Small intestine (tissue), 7 donors: Measurements from ENCODE around the gene RPL37A. TPM values are rescaled to one million over a fixed set of nuclear protein-coding genes. Genes with fewer than 3 reads are reported as not detected.

ENCODE experiments used
- DNase-seq, 2 donors: peaks; one replicate each; pipeline versions ENCODE4 v3.0.0 to v3.0.0-alpha.2; 2013
- FAIRE-seq: peaks from 2 replicates; lab custom pipeline; 2012; peaks lifted over from hg19 to GRCh38; lab: Jason Lieb, UNC
- H3K27ac ChIP-seq, 3 donors: one replicate each; pipeline ENCODE4 v1.5.1; 2013; ENCODE audit warnings: low read length in 2 of 3, mild to moderate bottlenecking in 2 of 3, control low read depth in 1 of 3, inconsistent platforms in 1 of 3, low read depth in 1 of 3, moderate library complexity in 1 of 3
- H3K27me3 ChIP-seq, 3 donors: one replicate each; pipeline ENCODE4 v1.6.1; 2013; ENCODE audit warnings: low read length in 3 of 3, inconsistent platforms in 1 of 3; ENCODE audit not compliant: control insufficient read depth in 3 of 3, insufficient read depth in 3 of 3
- H3K36me3 ChIP-seq, 3 donors: one replicate each; pipeline ENCODE4 v1.6.1; 2013; ENCODE audit warnings: low read length in 3 of 3, inconsistent platforms in 1 of 3, low read depth in 1 of 3, mild to moderate bottlenecking in 1 of 3, moderate library complexity in 1 of 3; ENCODE audit not compliant: control insufficient read depth in 3 of 3, insufficient read depth in 2 of 3
- H3K4me1 ChIP-seq, 3 donors: one replicate each; pipeline ENCODE4 v1.6.1; 2013; ENCODE audit warnings: low read length in 2 of 3, inconsistent platforms in 1 of 3, low read depth in 1 of 3, mild to moderate bottlenecking in 1 of 3, moderate library complexity in 1 of 3; ENCODE audit not compliant: control insufficient read depth in 3 of 3, insufficient read depth in 2 of 3
- H3K4me3 ChIP-seq, 3 donors: one replicate each; pipeline ENCODE4 v1.5.1; 2013; ENCODE audit warnings: low read length in 3 of 3, control low read depth in 1 of 3, inconsistent platforms in 1 of 3, low read depth in 1 of 3, mild to moderate bottlenecking in 1 of 3, moderate library complexity in 1 of 3
- H3K9me3 ChIP-seq, 2 donors: one replicate each; pipeline ENCODE4 v1.6.1; 2013; ENCODE audit warnings: low read depth in 1 of 2, low read length in 1 of 2; ENCODE audit not compliant: control insufficient read depth in 2 of 2, insufficient read depth in 1 of 2
- WGBS, 3 donors: extraction: QIAGEN DNeasy Blood & Tissue Kit; methylation state at CpG; one replicate each; pipeline ENCODE4 v1.1.7; 2013; 5-methylcytosine and 5-hydroxymethylcytosine counted together
- polyA plus RNA-seq, 4 donors: library from polyadenylated mRNA; stranded (reverse) in 3 of 4; unstranded in 1 of 4; fragments of 200-250 nt in 3 of 4; fragments of 120-200 nt in 1 of 4; gene quantifications; one replicate each; pipeline versions ENCODE4 v1.2.1 to v1.2.3, GENCODE V29; 2013
- donor health status: healthy with polysubstance abuse.
- donor health status: control.
- donor health status: control.
- donor health status: Bipolar disorder and iron deficiency.
- donor health status: healthy.

RPL37A gene
- polyA plus RNA-seq, 4 donors = 1,824 to 4,790 (median 3,519) TPM

- FAIRE-seq (no peak), DNase-seq (no peak)
- peaks cover 0 to 25% (median 2%) of the 10 kb centered on the region in 3 donors for H3K36me3 ChIP-seq
- H3K4me1 ChIP-seq = no peaks in the 10 kb centered on the region
- no peak overlapping the region for H3K4me3 ChIP-seq
- H3K9me3 ChIP-seq = no peaks in the 10 kb centered on the region
- no peaks in the 10 kb centered on the region for H3K27me3 ChIP-seq
- WGBS, 3 donors = 87 to 91% (median 90%) methylated on average over 5 of the region's 5 CpGs
- H3K27ac ChIP-seq = no peak overlapping the region
Observed at GRCh38 chr2:216465579-216466195, 33.0 kb upstream of the RPL37A start.

DNA sequence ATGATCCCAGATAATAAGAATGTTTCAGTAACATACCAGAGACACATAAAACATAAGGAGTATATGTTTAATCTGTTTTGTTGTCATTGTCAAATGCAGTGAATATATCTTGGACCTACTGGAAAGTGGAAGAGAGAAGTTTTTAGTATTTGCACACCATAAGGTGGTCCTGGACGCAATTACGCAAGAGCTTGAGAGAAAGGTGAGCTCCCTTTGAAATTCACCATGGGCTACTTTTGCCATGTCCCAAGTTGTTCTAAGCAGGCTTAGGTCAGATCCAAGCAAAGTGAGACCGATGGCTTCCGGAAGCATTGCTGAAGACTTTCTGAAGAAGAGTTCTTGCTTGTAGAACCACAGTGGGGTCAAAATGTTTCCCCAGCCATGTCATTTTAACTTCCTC is 30.8 kb upstream of the RPL37A start:
- no peak for DNase-seq
- peaks cover 0 to 29% (median 4%) of the 10 kb centered on the region in 3 donors for H3K36me3 ChIP-seq
- no peaks in the 10 kb centered on the region for H3K27me3 ChIP-seq
- no peaks in the 10 kb centered on the region for H3K9me3 ChIP-seq
- H3K27ac ChIP-seq = no peak overlapping the region
- H3K4me3 ChIP-seq = no peak overlapping the region
- FAIRE-seq = no peak
- H3K4me1 ChIP-seq = no peaks in the 10 kb centered on the region
- 96 to 99% (median 96%) methylated on average over 4 of the region's 4 CpGs for WGBS, 3 donors

DNA sequence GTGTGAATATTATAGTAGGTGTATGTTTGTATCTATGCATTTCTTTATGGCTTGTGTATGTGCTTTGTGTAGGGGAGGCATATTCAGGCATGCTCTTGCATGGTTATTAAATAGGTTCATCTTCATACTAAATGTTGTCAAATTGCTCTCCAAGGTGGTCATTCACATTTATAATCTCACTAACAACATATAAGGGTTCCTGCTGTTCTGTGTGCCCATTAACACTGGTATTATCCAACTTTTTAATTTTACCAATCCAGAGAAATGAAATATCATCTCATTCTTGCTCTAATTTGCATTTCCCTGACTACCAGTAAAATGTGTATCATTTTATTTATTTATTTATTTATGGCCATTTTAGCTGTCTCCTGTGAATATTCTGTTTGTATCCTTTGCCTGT is 29.0 kb upstream of the RPL37A start:
- no peaks in the 10 kb centered on the region for H3K27me3 ChIP-seq
- H3K4me1 ChIP-seq = no peaks in the 10 kb centered on the region
- H3K9me3 ChIP-seq = no peaks in the 10 kb centered on the region
- peaks cover 0 to 32% (median 4%) of the 10 kb centered on the region in 3 donors for H3K36me3 ChIP-seq
- no peak overlapping the region for H3K27ac ChIP-seq
- H3K4me3 ChIP-seq = no peak overlapping the region
- DNase-seq (no peak), FAIRE-seq (no peak)

- H3K36me3 ChIP-seq = peaks cover 1 to 42% (median 4%) of the 10 kb centered on the region in 3 donors
- no peak for DNase-seq
- no peaks in the 10 kb centered on the region for H3K27me3 ChIP-seq
- no peak overlapping the region for H3K4me3 ChIP-seq
- H3K27ac ChIP-seq = no peak overlapping the region
- FAIRE-seq = no peak
- H3K4me1 ChIP-seq = no peaks in the 10 kb centered on the region
- H3K9me3 ChIP-seq = no peaks in the 10 kb centered on the region
- WGBS, 3 donors = 89 to 98% (median 95%) methylated on average over 3 of the region's 3 CpGs
Observed at GRCh38 chr2:216473187-216473586, 25.5 kb upstream of the RPL37A start.

- H3K27me3 ChIP-seq = no peaks in the 10 kb centered on the region
- DNase-seq = no peak
- H3K36me3 ChIP-seq = peaks cover 4 to 50% (median 6%) of the 10 kb centered on the region in 3 donors
- FAIRE-seq = no peak
- no peak overlapping the region for H3K4me3 ChIP-seq
- WGBS, 3 donors = 74 to 91% (median 79%) methylated on average over 12 of the region's 12 CpGs
- no peak overlapping the region for H3K27ac ChIP-seq
- H3K9me3 ChIP-seq = no peaks in the 10 kb centered on the region
- H3K4me1 ChIP-seq = no peaks in the 10 kb centered on the region
Observed at GRCh38 chr2:216474925-216475670, 23.5 kb upstream of the RPL37A start.

- H3K9me3 ChIP-seq = no peaks in the 10 kb centered on the region
- no peak overlapping the region for H3K4me3 ChIP-seq
- H3K4me1 ChIP-seq = no peaks in the 10 kb centered on the region
- H3K27ac ChIP-seq = no peak overlapping the region
- H3K36me3 ChIP-seq = peaks cover 7 to 49% (median 8%) of the 10 kb centered on the region in 3 donors
- WGBS, 3 donors = 92 to 96% (median 93%) methylated on average over 6 of the region's 6 CpGs
- no peak for FAIRE-seq
- no peaks in the 10 kb centered on the region for H3K27me3 ChIP-seq
- no peak for DNase-seq
Observed at GRCh38 chr2:216475767-216476166, 22.9 kb upstream of the RPL37A start.

DNA sequence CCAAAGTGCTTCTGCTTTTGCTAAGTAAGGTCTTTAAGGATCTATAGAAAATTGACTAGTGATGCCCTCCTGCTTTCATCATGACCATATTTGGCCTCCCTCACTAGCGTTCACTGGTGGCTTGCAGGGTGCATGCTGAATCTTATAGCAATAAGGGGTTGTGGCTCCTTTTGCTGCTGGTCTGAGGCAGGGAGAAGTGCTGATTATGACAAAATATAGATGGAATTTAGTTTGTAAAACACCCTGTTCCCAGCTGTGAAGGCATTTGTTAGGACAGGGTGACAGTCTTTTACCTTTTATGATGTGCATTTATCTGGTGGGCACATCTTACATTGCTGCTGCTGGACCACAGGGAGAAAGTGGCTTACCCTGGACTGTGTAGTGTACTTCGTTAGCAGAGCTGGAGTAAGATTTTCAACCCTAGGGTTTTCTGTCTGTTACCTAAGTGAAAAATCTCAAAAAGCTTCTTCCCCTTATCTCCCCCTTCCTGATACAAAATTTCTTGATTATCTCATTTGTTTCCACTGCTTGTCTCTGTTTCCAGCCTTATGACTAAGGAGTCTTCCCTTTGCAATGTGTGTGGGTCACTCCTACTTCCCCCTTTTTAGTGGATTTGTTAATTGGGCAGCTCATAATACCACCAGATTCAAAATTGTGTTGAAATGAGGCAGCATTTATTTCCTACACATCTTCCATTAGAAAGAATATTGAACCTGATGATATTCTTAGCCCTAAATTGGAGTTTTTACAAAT is 21.2 kb upstream of the RPL37A start:
- DNase-seq (no peak), FAIRE-seq (no peak)
- WGBS, 3 donors = 70 to 94% (median 93%) methylated on average over 2 of the region's 2 CpGs
- H3K9me3 ChIP-seq = no peaks in the 10 kb centered on the region
- H3K36me3 ChIP-seq = peaks cover 6 to 46% (median 8%) of the 10 kb centered on the region in 3 donors
- no peaks in the 10 kb centered on the region for H3K27me3 ChIP-seq
- no peak overlapping the region for H3K27ac ChIP-seq
- H3K4me1 ChIP-seq = no peaks in the 10 kb centered on the region
- no peak overlapping the region for H3K4me3 ChIP-seq

GRCh38 chr2:216478151-216478550 is 20.5 kb upstream of the RPL37A start:
- Histone ChIP-seq H3K4me3 (no peak overlapping the region), H3K27ac (no peak overlapping the region), H3K9me3 (no peaks in the 10 kb centered on the region), H3K27me3 (no peaks in the 10 kb centered on the region), H3K4me1 (no peaks in the 10 kb centered on the region), H3K36me3 (peaks cover 6 to 47% (median 8%) of the 10 kb centered on the region in 3 donors)
- WGBS, 3 donors = 88 to 93% (median 93%) methylated on average over 3 of the region's 3 CpGs
- DNase-seq (no peak), FAIRE-seq (no peak)
